GM23248 (cell line): ENCODE data around the gene KDM4B. TPM values are rescaled to one million over a fixed set of nuclear protein-coding genes. Genes with fewer than 3 reads are reported as not detected.

Source experiments
- DNase-seq: peaks from one replicate; pipeline ENCODE4 v3.0.0-alpha.2; 2015
- H2AFZ ChIP-seq: fragments of 200-600 bp; sonication (generic); 2 replicates; pipeline ENCODE4 v1.6.1; 2016; ENCODE audit warnings: antibody characterized with exemption
- H3F3A ChIP-seq: fragments of 200-600 bp; sonication (generic); 2 replicates; pipeline ENCODE4 v1.6.1; 2016; ENCODE audit warnings: mild to moderate bottlenecking, antibody characterized with exemption, mixed run types; ENCODE audit not compliant: insufficient read depth
- H3K27ac ChIP-seq: fragments of 200-600 bp; sonication (generic); 2 replicates; pipeline ENCODE4 v1.5.1; 2016; ENCODE audit warnings: mild to moderate bottlenecking
- H3K27me3 ChIP-seq: fragments of 200-600 bp; sonication (generic); replicated peaks from 2 replicates; pipeline ENCODE4 v1.6.1; 2016; ENCODE audit warnings: mild to moderate bottlenecking; ENCODE audit not compliant: insufficient read depth
- H3K36me3 ChIP-seq: fragments of 200-600 bp; sonication (generic); 2 replicates; pipeline ENCODE4 v1.6.1; 2016; ENCODE audit warnings: low read depth, mild to moderate bottlenecking
- H3K4me1 ChIP-seq: fragments of 200-600 bp; sonication (generic); 2 replicates; pipeline ENCODE4 v1.6.1; 2016; ENCODE audit warnings: mild to moderate bottlenecking; ENCODE audit not compliant: insufficient read depth
- H3K4me2 ChIP-seq: fragments of 200-600 bp; sonication (generic); one replicate; pipeline ENCODE4 v1.6.1; 2016; ENCODE audit warnings: mild to moderate bottlenecking; ENCODE audit not compliant: unreplicated experiment
- H3K4me3 ChIP-seq: fragments of 200-600 bp; sonication (generic); 2 replicates; pipeline ENCODE4 v1.5.1; 2016; ENCODE audit warnings: mild to moderate bottlenecking
- H3K79me2 ChIP-seq: fragments of 200-600 bp; sonication (generic); 2 replicates; pipeline ENCODE4 v1.6.1; 2016; ENCODE audit warnings: mild to moderate bottlenecking; ENCODE audit not compliant: insufficient read depth
- H3K9ac ChIP-seq: fragments of 200-600 bp; sonication (generic); 2 replicates; pipeline ENCODE4 v1.6.1; 2016; ENCODE audit warnings: mild to moderate bottlenecking
- H3K9me2 ChIP-seq: fragments of 200-600 bp; sonication (generic); 2 replicates; pipeline ENCODE4 v1.6.1; 2016; ENCODE audit warnings: mixed run types, mild to moderate bottlenecking, moderate library complexity; ENCODE audit not compliant: insufficient read depth
- H3K9me3 ChIP-seq: fragments of 200-600 bp; sonication (generic); one replicate; pipeline ENCODE4 v1.6.1; 2017; ENCODE audit warnings: low read depth
- H4K20me1 ChIP-seq: fragments of 200-600 bp; sonication (generic); 2 replicates; pipeline ENCODE4 v1.6.0; 2016; ENCODE audit not compliant: insufficient read depth
- EZH2 ChIP-seq: fragments of 200-600 bp; sonication (generic); IDR thresholded peaks from 2 replicates; pipeline ENCODE4 v1.6.1; 2018; ENCODE audit warnings: antibody characterized with exemption, mild to moderate bottlenecking; ENCODE audit not compliant: insufficient read depth, poor library complexity, severe bottlenecking
- EZH2phosphoT487 ChIP-seq: fragments of 200-600 bp; sonication (generic); IDR thresholded peaks from 2 replicates; pipeline ENCODE4 v1.6.1; 2018; ENCODE audit warnings: antibody characterized with exemption, moderate library complexity, mild to moderate bottlenecking, low read depth; ENCODE audit not compliant: insufficient read depth
- WGBS, 2 experiments: methylation state at CpG; one replicate each; pipeline ENCODE4 v1.1.6; 2015 to 2017; ENCODE audit warnings: low lambda C conversion rate in 2 of 2, low coverage in 1 of 2; ENCODE audit errors: missing lambda C conversion rate in 2 of 2; 5-methylcytosine and 5-hydroxymethylcytosine counted together
- in situ Hi-C: fragments of 300-500 bp; cut with MboI; formaldehyde crosslinking; loops from 2 replicates; pipeline ENCODE4 v1.15.0; 2020
- polyA plus RNA-seq: library from polyadenylated mRNA; unstranded; fragments of >200 nt; fragmentation: Nextera tagmentation; extraction: Ambion mirVana; gene quantifications from 2 replicates; pipeline ENCODE4 v1.2.1, GENCODE V29; 2016
- total RNA-seq: library from RNA; depleted of rRNA; stranded (reverse); fragments of >200 nt; shearing (Covaris generic); gene quantifications from 2 replicates; pipeline ENCODE4 v1.2.3, GENCODE V29; 2014

KDM4B gene
- total and polyA plus RNA-seq, 2 experiments from 2014 or later, result 14.8 to 28.7 TPM

DNA sequence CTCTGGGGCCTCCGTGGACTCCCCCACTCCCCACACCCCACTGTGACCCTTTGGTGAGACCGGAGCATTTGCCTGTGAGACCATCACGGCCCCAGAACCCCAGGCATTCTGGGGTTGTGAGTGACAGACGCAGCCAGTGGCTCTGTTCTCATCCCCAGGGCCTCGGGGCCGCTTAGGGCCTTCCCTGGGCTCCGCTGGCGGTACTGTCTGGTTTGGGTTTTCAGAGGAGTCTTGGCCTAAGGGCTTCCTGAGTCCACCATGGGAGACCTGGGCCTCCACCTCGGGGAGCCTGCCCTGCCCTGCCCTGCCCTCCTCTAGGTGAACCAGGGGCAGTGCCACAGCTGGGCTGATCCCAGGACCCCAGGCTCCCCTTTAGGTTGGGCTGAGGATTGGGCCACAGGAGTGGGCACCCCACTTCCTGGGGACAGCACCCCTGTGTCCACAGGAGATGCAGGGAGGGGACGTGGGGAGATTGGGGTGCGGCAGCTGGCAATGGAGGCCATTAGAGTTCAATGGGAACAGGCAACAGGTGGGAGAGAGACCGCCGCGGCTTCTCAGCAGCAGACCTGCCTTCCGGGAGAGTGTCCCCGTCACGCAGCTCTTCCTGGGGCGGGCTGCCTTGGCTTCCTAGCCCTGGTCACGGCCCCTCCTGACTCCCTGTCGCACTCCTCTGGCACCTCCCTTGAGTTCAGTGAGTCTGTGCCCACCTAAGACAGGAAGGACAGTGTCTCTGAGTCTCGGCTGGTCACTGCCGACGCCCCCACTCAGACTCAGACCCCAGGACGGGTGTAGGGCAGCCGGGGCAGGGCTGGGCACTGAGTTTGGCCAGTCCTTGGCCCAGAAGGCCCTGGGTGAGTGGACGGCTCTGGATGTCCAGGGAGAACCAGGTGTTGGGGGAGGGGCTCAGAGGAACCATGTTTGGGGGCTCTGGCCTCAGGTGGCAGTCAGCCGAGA is 164.1 kb downstream of the KDM4B start:
- Histone ChIP-seq H2AFZ (no peak overlapping the region), H3K79me2 (no peaks in the 10 kb centered on the region), H4K20me1 (no peaks in the 10 kb centered on the region), H3K9ac (no peak overlapping the region), H3K9me2 (no peaks in the 10 kb centered on the region), H3K27me3 (no peaks in the 10 kb centered on the region), H3K4me1 (peaks cover 5% of the 10 kb centered on the region), H3K4me3 (no peak overlapping the region), H3K27ac (no peak overlapping the region), H3K4me2 (no peak overlapping the region), H3K36me3 (peaks cover 1% of the 10 kb centered on the region; the same call in 1 of the 2 replicates), H3K9me3 (no peaks in the 10 kb centered on the region), H3F3A (no peaks in the 10 kb centered on the region)
- in situ Hi-C loops, result no loop called here
- DNase-seq, result no peak
- TF ChIP-seq EZH2, result no peak
- TF ChIP-seq EZH2phosphoT487, result no peak
- 91 to 93% methylated on average over 19 to 27 of the region's 27 CpGs for WGBS, 2 experiments

DNA sequence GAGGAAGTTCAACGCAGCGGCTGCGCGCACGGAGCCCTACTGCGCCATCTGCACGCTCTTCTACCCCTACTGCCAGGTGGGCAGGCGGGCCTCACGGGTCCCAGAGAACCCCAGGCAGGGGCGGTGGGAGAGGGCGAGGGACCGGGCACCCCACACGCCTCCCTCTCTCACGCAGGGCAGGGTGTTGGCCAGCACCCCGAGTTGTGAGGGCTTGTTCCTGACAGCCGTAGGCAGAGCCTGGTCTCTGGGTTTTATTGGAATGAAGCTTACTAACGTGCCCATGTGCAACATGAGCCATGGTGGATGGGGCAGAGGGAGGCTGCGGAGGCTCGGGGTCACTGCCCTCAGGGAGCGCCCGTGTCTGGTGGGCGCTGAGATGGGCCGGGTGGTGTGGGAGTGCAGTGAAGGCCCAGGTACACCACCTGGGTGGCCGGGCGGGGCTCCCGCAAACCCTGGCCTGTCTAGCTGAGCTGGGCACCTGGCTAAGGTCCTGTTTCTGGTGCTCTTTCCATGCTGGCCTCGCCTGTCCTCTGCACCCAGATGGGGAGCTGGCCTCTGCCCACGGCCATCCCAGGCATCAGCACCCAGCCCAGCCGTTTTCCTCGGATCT is 165.2 kb downstream of the KDM4B start:
- H4K20me1 ChIP-seq, result no peaks in the 10 kb centered on the region
- no peaks in the 10 kb centered on the region for H3F3A ChIP-seq
- 93 to 94% methylated on average over 23 to 27 of the region's 30 CpGs for WGBS, 2 experiments
- no peak for DNase-seq
- no peak overlapping the region for H2AFZ ChIP-seq
- H3K9ac ChIP-seq, result no peak overlapping the region
- no peaks in the 10 kb centered on the region for H3K4me1 ChIP-seq
- no peaks in the 10 kb centered on the region for H3K27me3 ChIP-seq
- H3K9me2 ChIP-seq, result no peaks in the 10 kb centered on the region
- H3K79me2 ChIP-seq, result no peaks in the 10 kb centered on the region
- H3K36me3 ChIP-seq, result peaks cover 3% of the 10 kb centered on the region; the same call in 1 of the 2 replicates
- H3K4me3 ChIP-seq, result no peak overlapping the region
- H3K9me3 ChIP-seq, result no peaks in the 10 kb centered on the region
- H3K27ac ChIP-seq, result no peak overlapping the region
- no peak overlapping the region for H3K4me2 ChIP-seq
- TF ChIP-seq EZH2phosphoT487, result no peak
- no peak for TF ChIP-seq EZH2
- in situ Hi-C loops, result no loop called here

DNA sequence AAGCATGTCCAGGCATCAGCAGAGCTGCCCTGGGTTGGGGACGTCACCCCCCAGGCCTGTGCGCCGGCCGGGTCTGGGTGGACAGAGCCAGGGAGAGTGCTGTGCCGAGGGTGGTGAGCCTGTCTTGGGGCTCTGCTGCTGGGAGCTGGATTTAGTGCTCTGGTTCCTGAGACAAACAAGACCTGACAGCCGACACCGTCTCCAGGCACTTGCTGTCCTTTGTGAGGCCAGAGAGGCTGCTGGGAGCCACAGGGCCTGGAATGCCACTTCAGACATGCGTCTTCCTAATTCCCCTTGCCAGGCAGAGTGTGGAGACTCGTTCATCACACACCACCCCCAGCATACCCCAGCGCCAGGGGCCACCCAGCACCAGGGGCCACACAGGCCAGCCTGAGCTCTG is 165.8 kb downstream of the KDM4B start:
- Histone ChIP-seq H3K4me1 (no peaks in the 10 kb centered on the region), H3K36me3 (peaks cover 3% of the 10 kb centered on the region; the same call in 1 of the 2 replicates), H3F3A (no peaks in the 10 kb centered on the region), H2AFZ (no peak overlapping the region), H3K4me3 (no peak overlapping the region), H3K79me2 (no peaks in the 10 kb centered on the region), H3K9me2 (no peaks in the 10 kb centered on the region), H3K27me3 (no peaks in the 10 kb centered on the region), H3K9me3 (no peaks in the 10 kb centered on the region), H4K20me1 (no peaks in the 10 kb centered on the region), H3K4me2 (no peak overlapping the region), H3K9ac (no peak overlapping the region), H3K27ac (no peak overlapping the region)
- in situ Hi-C loops, result no loop called here
- TF ChIP-seq EZH2 (no peak), EZH2phosphoT487 (no peak)
- no peak for DNase-seq
- 93 to 98% methylated on average over 10 of the region's 10 CpGs for WGBS, 2 experiments

DNA sequence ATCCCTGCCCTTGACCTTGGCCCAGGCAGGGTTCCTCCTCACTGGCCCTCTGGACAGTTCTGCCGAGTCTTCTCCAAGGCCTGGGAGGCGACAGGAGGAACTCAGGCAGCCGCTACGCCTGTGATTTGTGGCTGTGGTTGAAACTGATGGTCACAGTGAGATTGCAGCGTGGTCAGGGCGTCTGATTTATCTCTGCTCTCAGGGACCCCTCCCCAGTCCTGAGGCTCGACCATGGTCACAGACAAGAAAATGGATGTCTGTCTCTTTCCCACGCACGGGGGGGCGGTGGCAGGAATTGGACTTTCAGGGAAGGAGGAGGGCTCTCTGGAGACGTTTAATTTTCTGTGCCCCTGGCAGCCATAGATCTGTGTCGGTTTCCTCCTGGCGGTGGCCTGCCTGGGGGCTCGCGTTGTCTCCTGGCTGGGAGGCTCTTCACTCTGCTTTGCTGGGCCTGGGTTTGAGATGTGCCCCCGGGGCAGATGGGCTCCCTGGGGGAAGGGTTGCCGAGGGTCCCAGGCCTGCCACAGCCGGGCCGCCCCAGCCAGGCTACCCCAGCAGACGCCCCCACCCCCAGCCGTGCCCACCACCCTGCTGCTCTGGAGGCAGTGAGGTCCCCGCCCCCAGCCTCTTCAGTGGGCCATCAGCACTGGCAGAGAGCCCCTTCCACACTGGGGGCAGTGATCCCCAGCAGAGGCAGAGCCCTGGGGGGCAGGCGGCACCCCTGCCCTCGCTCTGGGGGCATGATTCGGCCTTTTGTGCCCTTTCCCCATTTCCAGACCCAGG is 167.4 kb downstream of the KDM4B start:
- in situ Hi-C loops, result no loop called here
- no peak overlapping the region for H2AFZ ChIP-seq
- H3K4me3 ChIP-seq, result no peak overlapping the region
- DNase-seq, result no peak
- H3K4me1 ChIP-seq, result no peaks in the 10 kb centered on the region
- no peaks in the 10 kb centered on the region for H3K9me2 ChIP-seq
- no peaks in the 10 kb centered on the region for H3F3A ChIP-seq
- TF ChIP-seq EZH2phosphoT487, result no peak
- no peak for TF ChIP-seq EZH2
- no peaks in the 10 kb centered on the region for H3K9me3 ChIP-seq
- H3K36me3 ChIP-seq, result peaks cover 3% of the 10 kb centered on the region; the same call in 1 of the 2 replicates
- H3K9ac ChIP-seq, result no peak overlapping the region
- H3K4me2 ChIP-seq, result no peak overlapping the region
- no peaks in the 10 kb centered on the region for H3K27me3 ChIP-seq
- H4K20me1 ChIP-seq, result no peaks in the 10 kb centered on the region
- no peak overlapping the region for H3K27ac ChIP-seq
- WGBS, 2 experiments, result 80 to 81% methylated on average over 20 of the region's 25 CpGs
- H3K79me2 ChIP-seq, result no peaks in the 10 kb centered on the region
